Measurements from ENCODE around the gene GALNTL6. TPM values are rescaled to one million over a fixed set of nuclear protein-coding genes. Genes with fewer than 3 reads are reported as not detected.

Gene GALNTL6
- total and polyA plus RNA-seq, 9 of the 15 experiments (the other 6 are each of a cell fraction or from before 2014, with no cell fraction given) = 0.18 to 0.50 (median 0.29) TPM

- TF ChIP-seq, protein P1, sequence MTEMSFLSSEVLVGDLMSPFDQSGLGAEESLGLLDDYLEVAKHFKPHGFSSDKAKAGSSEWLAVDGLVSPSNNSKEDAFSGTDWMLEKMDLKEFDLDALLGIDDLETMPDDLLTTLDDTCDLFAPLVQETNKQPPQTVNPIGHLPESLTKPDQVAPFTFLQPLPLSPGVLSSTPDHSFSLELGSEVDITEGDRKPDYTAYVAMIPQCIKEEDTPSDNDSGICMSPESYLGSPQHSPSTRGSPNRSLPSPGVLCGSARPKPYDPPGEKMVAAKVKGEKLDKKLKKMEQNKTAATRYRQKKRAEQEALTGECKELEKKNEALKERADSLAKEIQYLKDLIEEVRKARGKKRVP (CRISPR knock-in tag; IDR thresholded peaks at IDR 0.05) = no peak
- no peak for TF ChIP-seq DPF2 (IDR thresholded peaks at IDR 0.05)
- TF ChIP-seq ZNF23 (CRISPR knock-in tag; IDR thresholded peaks at IDR 0.05) = no peak
- TF ChIP-seq DIDO1 (tag; IDR thresholded peaks at IDR 0.05; ENCODE audit: low read depth) = no peak
- TF ChIP-seq SRSF9 (IDR thresholded peaks at IDR 0.05; ENCODE audit: borderline replicate concordance, low read depth, low read length) = no peak
- TF ChIP-seq ZNF436 (CRISPR knock-in tag; IDR thresholded peaks at IDR 0.05) = no peak
- no peak for TF ChIP-seq ZNF76 (CRISPR knock-in tag; IDR thresholded peaks at IDR 0.05; ENCODE audit: borderline replicate concordance)
- no peak for TF ChIP-seq KDM1A (IDR thresholded peaks at IDR 0.05)
- TF ChIP-seq FOSL1 (tag; conservative IDR thresholded peaks at IDR 0.05) = no peak
- TF ChIP-seq OTX1 (CRISPR knock-in tag; IDR thresholded peaks at IDR 0.05) = no peak
- TF ChIP-seq RCOR1 (IDR thresholded peaks at IDR 0.05; ENCODE audit: borderline replicate concordance in 1 of 2, low read depth in 2 of 2, low read length in 2 of 2) = no peak
- no peak for TF ChIP-seq CCNT2 (IDR thresholded peaks at IDR 0.05; ENCODE audit: borderline replicate concordance, extremely low read depth, insufficient read length, low read depth, low read length)
- no peak for TF ChIP-seq ZNF695 (CRISPR knock-in tag; IDR thresholded peaks at IDR 0.05)
- no peak for TF ChIP-seq ZNF184 (CRISPR knock-in tag; IDR thresholded peaks at IDR 0.05)
- no peak for TF ChIP-seq ZBTB1 (CRISPR knock-in tag; IDR thresholded peaks at IDR 0.05; ENCODE audit: borderline replicate concordance, low read depth)
- TF ChIP-seq ASH1L (IDR thresholded peaks at IDR 0.05; ENCODE audit: borderline replicate concordance, low read depth, partially characterized antibody) = no peak
- no peak for TF ChIP-seq ZNF561 (CRISPR knock-in tag; conservative IDR thresholded peaks at IDR 0.05)
- no peak for TF ChIP-seq MCM3 (IDR thresholded peaks at IDR 0.05)
- Histone ChIP-seq H2AFZ (ENCODE audit: low read depth, low read length) (no peak overlapping the region), H3K9me3 (replicated peaks; ENCODE audit: control insufficient read depth, insufficient read depth, low read depth, low read length) (no peaks in the 10 kb centered on the region), H3K36me3 (ENCODE audit: control insufficient read depth, insufficient read depth, low read length) (no peaks in the 10 kb centered on the region), H3K27ac (ENCODE audit: extremely low read depth, low read depth, low read length) (no peak overlapping the region), H3K4me1 (replicated peaks in 1 of 2; ENCODE audit: control insufficient read depth in 2 of 2, insufficient read depth in 2 of 2, low read length in 2 of 2) (no peaks in the 10 kb centered on the region), H3K9ac (ENCODE audit: insufficient read depth in 1 of 2, low read depth in 2 of 2, low read length in 2 of 2) (no peak overlapping the region), H3K4me3 (no peak overlapping the region), H3K4me2 (ENCODE audit: insufficient read depth, low read length) (no peak overlapping the region), H3K9me1 (ENCODE audit: control insufficient read depth, insufficient read depth, low read length) (no peaks in the 10 kb centered on the region), H3K27me3 (ENCODE audit: control insufficient read depth in 2 of 2, insufficient read depth in 2 of 2, low read length in 2 of 2) (no peaks in the 10 kb centered on the region), H3K79me2 (ENCODE audit: control insufficient read depth, insufficient read depth, low read length) (no peaks in the 10 kb centered on the region), H4K20me1 (replicated peaks; ENCODE audit: control insufficient read depth, insufficient read depth, low read length) (no peaks in the 10 kb centered on the region)
- in situ Hi-C loops (cut with MboI) (no loop called here), intact Hi-C loops (cut with micrococcal nuclease) (no loop called here)
- no peak for DNase-seq (ENCODE audit: extremely low read depth in 1 of 4, low spot score in 3 of 4)
- no TSS peak for BruUV-seq (replicated peaks)
- FAIRE-seq = no peak
- 0% methylated on average over 4 of the region's 4 CpGs for WGBS (ENCODE audit: insufficient coverage, low coverage, missing lambda C conversion rate)
- ChIA-PET CTCF (ENCODE audit: low intra/inter-chr PET ratio) (no interaction called here), POLR2A (interaction anchor here (0.6 kb wide), 1 partner anchor 230 kb away, joined by 3 read pairs; no protein-coding TSS in a partner anchor)
- no peak for ATAC-seq
Measured at GRCh38 chr4:172762895-172763294, 949.7 kb downstream of the GALNTL6 start.

All from K562 (cell line).